BE2C (cell line): ENCODE data around the gene OR2A5.
"Not testable (repeated sequence)": the region's sequence is repeated elsewhere in the genome, so short reads cannot be mapped to it uniquely, and the experiment has no call there.

ENCODE experiments used
- DNase-seq: peaks from one replicate; pipeline ENCODE4 v3.0.0-alpha.2; 2020
- H3K27me3 ChIP-seq: fragments of 250-450 bp; sonication (Bioruptor Pico); 2 replicates; pipeline ENCODE4 v1.5.1; 2020; ENCODE audit warnings: mild to moderate bottlenecking
- H3K36me3 ChIP-seq: fragments of 250-450 bp; sonication (Bioruptor Pico); 2 replicates; pipeline ENCODE4 v1.5.1; 2020; ENCODE audit warnings: mild to moderate bottlenecking
- H3K4me1 ChIP-seq: fragments of 250-450 bp; sonication (Bioruptor Pico); 2 replicates; pipeline ENCODE4 v1.5.1; 2020
- H3K4me3 ChIP-seq: 2 replicates; pipeline ENCODE4 v1.5.1; 2011; ENCODE audit warnings: low read depth, low read length
- H3K9me3 ChIP-seq: fragments of 250-450 bp; sonication (Bioruptor Pico); 2 replicates; pipeline ENCODE4 v1.5.1; 2020
- CTCF ChIP-seq: IDR thresholded peaks from 2 replicates; pipeline ENCODE4 v1.5.1; 2012; ENCODE audit warnings: mild to moderate bottlenecking, low read depth, low read length

OR2A5 gene

GRCh38 chr7:144037414-144038035, 11.2 kb upstream of the OR2A5 start:
- no peaks in the 10 kb centered on the region for H3K9me3 ChIP-seq
- no peak for DNase-seq
- no peaks in the 10 kb centered on the region for H3K27me3 ChIP-seq
- TF ChIP-seq CTCF, result no peak
- no peaks in the 10 kb centered on the region for H3K36me3 ChIP-seq
- no peak overlapping the region for H3K4me3 ChIP-seq
- H3K4me1 ChIP-seq, result no peaks in the 10 kb centered on the region

GRCh38 chr7:144038887-144039286, 9.9 kb upstream of the OR2A5 start:
- TF ChIP-seq CTCF, result no peak
- Histone ChIP-seq H3K4me1 (no peaks in the 10 kb centered on the region), H3K9me3 (no peaks in the 10 kb centered on the region), H3K36me3 (no peaks in the 10 kb centered on the region), H3K27me3 (no peaks in the 10 kb centered on the region), H3K4me3 (no peak overlapping the region)
- DNase-seq, result no peak

GRCh38 chr7:144049491-144049890, 743 bp downstream of the OR2A5 start:
- DNase-seq, result no peak
- H3K27me3 ChIP-seq, result no peaks in the 10 kb centered on the region
- H3K4me3 ChIP-seq, result no peak overlapping the region
- H3K4me1 ChIP-seq, result no peaks in the 10 kb centered on the region
- H3K9me3 ChIP-seq, result no peaks in the 10 kb centered on the region
- no peaks in the 10 kb centered on the region for H3K36me3 ChIP-seq
- no peak for TF ChIP-seq CTCF

- Histone ChIP-seq H3K4me1 (no peaks in the 10 kb centered on the region), H3K36me3 (no peaks in the 10 kb centered on the region), H3K4me3 (no peak overlapping the region), H3K9me3 (no peaks in the 10 kb centered on the region), H3K27me3 (no peaks in the 10 kb centered on the region)
- DNase-seq, result no peak
- TF ChIP-seq CTCF, result no peak
These were observed 1.3 kb downstream of the OR2A5 start for GRCh38 chr7:144050093-144050492.

GRCh38 chr7:144050884-144051283, 2.1 kb downstream of the OR2A5 start:
- H3K27me3 ChIP-seq, H3K9me3 ChIP-seq, H3K4me1 ChIP-seq, DNase-seq, H3K36me3 ChIP-seq, H3K4me3 ChIP-seq: not testable (repeated sequence)

GRCh38 chr7:144057954-144058353, 9.2 kb downstream of the OR2A5 start:
- no peaks in the 10 kb centered on the region for H3K27me3 ChIP-seq
- no peak overlapping the region for H3K4me3 ChIP-seq
- H3K36me3 ChIP-seq, result no peaks in the 10 kb centered on the region
- H3K4me1 ChIP-seq, result no peaks in the 10 kb centered on the region
- no peak for TF ChIP-seq CTCF
- H3K9me3 ChIP-seq, result no peaks in the 10 kb centered on the region
- no peak for DNase-seq

GRCh38 chr7:144063710-144064109, 15.0 kb downstream of the OR2A5 start:
- no peaks in the 10 kb centered on the region for H3K4me1 ChIP-seq
- H3K27me3 ChIP-seq, result no peaks in the 10 kb centered on the region; the same call in 1 of the 2 replicates
- H3K9me3 ChIP-seq, result no peaks in the 10 kb centered on the region
- TF ChIP-seq CTCF, result peak; percentile 30
- H3K36me3 ChIP-seq, result no peaks in the 10 kb centered on the region
- H3K4me3 ChIP-seq, result no peak overlapping the region
- no peak for DNase-seq
